Fibroblast of lung (primary cell): ENCODE results near the gene HTR7.

Experiments
- CTCF ChIP-seq, 2 donors: IDR thresholded peaks in 1 of 2; conservative IDR thresholded peaks in 1 of 2; 1 replicate in 1 of 2; 2 replicates in 1 of 2; pipeline ENCODE4 v1.5.1; 2011 to 2012; ENCODE audit warnings: low read length in 2 of 2, control low read depth in 1 of 2, inconsistent platforms in 1 of 2, low read depth in 1 of 2, mild to moderate bottlenecking in 1 of 2
- EZH2 ChIP-seq: IDR thresholded peaks from 2 replicates; pipeline ENCODE4 v1.5.1; 2012; ENCODE audit warnings: low read length, control low read depth, mild to moderate bottlenecking; ENCODE audit errors: missing control alignments

- TF ChIP-seq CTCF (conservative IDR thresholded peaks at IDR 0.05 in 1 of 2, IDR thresholded peaks at IDR 0.05 in 1 of 2; ENCODE audit: low read depth in 1 of 2, low read length in 2 of 2) (peak; percentile 15 to 49), EZH2 (no peak)
Observed at GRCh38 chr10:90857635-90858460, at the start of gene HTR7.
